Brain microvascular endothelial cell (primary cell): ENCODE data around the gene PARVB.

Experiments
- DNase-seq: peaks from one replicate; pipeline ENCODE4 v3.0.0-alpha.2; 2020
- H3K27ac ChIP-seq: fragments of 250-450 bp; sonication (Bioruptor Pico); 2 replicates; pipeline ENCODE4 v1.5.1; 2020; ENCODE audit warnings: mild to moderate bottlenecking, moderate library complexity
- H3K27me3 ChIP-seq: fragments of 250-450 bp; sonication (Bioruptor Pico); replicated peaks from 2 replicates; pipeline ENCODE4 v1.5.1; 2020; ENCODE audit warnings: mild to moderate bottlenecking
- H3K36me3 ChIP-seq: fragments of 250-450 bp; sonication (Bioruptor Pico); replicated peaks from 2 replicates; pipeline ENCODE4 v1.5.1; 2020; ENCODE audit warnings: mild to moderate bottlenecking
- H3K4me3 ChIP-seq: 2 replicates; pipeline ENCODE4 v1.5.1; 2011; ENCODE audit warnings: low read depth, mild to moderate bottlenecking, control low read depth, low read length, moderate library complexity
- in situ Hi-C: cut with HindIII; loops from 2 replicates; pipeline ENCODE4 v1.10.0; 2017; ENCODE audit warnings: low sequenced_read_pairs, low pct_ligation_motif_present
- TF ChIP-seq, protein P1 (sequence below): IDR thresholded peaks from 2 replicates; pipeline ENCODE4 v1.5.1; 2011; ENCODE audit warnings: low read depth, mild to moderate bottlenecking, moderate library complexity, low read length, control low read depth, inconsistent platforms; ENCODE audit errors: missing control alignments

Gene PARVB

DNA sequence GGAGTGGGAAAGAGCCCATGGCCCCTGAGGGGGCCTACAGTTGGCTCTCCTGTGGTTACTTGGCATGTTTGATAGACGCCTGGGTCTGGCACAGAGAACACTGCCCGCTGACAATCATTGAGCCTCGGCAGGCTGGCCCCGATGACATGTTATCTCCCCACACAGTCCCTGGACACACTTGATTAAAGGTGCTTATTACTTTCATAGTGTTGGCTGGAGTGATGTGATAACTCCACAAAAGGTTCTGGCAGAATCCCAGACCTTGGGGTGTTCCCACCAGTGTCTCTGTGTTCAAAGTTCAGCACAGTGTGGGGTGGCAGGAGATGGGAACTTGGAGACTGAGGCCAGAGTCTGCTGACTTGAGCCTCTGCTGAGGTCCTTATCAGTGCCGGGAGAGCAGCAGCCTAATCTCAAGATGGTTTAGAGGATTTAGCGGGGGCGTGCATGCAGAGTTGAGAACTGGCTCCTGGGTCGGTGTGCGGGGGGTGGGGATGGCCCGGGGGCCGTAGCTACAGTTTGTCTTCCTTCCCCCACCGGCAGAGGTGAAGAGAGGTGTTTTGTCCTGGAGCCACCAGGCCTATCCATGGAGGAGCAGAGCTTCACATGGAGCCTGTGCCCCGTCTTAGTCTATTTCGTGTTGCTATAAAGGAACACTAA is 22.5 kb downstream of the PARVB start:
- in situ Hi-C loops, result no loop called here
- Histone ChIP-seq H3K4me3 (no peak overlapping the region), H3K36me3 (no peaks in the 10 kb centered on the region), H3K27me3 (no peaks in the 10 kb centered on the region), H3K27ac (no peak overlapping the region)
- TF ChIP-seq, protein P1, sequence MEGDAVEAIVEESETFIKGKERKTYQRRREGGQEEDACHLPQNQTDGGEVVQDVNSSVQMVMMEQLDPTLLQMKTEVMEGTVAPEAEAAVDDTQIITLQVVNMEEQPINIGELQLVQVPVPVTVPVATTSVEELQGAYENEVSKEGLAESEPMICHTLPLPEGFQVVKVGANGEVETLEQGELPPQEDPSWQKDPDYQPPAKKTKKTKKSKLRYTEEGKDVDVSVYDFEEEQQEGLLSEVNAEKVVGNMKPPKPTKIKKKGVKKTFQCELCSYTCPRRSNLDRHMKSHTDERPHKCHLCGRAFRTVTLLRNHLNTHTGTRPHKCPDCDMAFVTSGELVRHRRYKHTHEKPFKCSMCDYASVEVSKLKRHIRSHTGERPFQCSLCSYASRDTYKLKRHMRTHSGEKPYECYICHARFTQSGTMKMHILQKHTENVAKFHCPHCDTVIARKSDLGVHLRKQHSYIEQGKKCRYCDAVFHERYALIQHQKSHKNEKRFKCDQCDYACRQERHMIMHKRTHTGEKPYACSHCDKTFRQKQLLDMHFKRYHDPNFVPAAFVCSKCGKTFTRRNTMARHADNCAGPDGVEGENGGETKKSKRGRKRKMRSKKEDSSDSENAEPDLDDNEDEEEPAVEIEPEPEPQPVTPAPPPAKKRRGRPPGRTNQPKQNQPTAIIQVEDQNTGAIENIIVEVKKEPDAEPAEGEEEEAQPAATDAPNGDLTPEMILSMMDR, result no peak
- no peak for DNase-seq

DNA sequence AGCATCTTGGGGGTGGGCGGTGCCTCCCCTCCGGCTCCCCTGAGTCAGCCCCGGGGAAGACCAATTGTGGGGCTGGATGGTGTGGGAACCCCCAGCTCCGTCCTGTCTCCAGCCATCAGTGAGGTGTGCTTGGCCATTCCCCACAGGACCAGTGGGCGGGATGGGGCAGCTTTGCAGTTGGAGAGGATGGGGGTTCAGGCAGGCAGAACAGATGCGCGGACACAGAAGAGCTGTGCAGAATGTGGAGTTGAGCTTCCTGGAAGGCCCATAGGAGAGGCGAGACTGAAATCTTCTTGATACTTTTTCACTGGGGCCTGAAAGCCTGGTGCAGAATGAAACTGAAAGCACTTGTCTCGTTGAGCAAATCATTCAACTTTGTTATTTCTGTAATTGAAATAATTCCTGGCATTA is 23.8 kb downstream of the PARVB start:
- no peaks in the 10 kb centered on the region for H3K36me3 ChIP-seq
- in situ Hi-C loops, result no loop called here
- DNase-seq, result no peak
- TF ChIP-seq, protein P1, result no peak
- no peak overlapping the region for H3K27ac ChIP-seq
- no peaks in the 10 kb centered on the region for H3K27me3 ChIP-seq
- H3K4me3 ChIP-seq, result no peak overlapping the region

DNA sequence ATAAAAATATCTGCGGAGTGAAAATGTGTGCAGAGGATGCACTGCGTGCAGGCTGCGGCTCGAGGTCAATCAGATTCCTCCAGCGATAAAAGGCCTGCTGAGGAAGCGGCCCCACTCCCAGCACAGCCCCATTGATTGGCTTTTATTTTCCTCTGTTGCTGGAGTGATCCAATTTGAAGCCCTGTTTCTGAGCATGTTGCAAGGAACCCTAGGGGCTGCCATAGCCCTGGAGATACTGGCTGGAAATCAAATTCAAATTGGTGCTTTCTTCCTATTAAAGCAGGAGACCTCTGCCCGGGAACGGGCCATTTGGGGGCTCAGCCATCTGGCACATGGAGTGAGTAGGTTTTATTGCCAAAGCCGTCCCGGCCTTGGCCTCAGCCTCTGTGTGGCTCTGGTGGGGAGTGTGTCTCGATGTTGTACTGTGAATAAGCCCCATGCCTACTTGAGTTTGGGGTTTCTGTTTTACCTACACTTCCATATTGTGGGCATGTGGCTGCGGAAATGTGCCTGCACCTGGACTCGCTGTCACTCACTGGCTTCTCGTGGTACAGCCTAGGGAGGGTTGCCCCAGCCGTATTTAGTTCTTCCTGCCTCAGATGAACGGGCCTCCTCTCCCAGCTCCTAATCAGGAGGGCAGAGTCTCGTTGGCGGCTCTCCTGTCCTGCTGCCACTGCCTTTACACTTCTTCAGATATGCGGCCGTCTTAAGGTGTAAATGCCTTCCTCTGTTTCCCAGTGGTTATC is 25.6 kb downstream of the PARVB start:
- no peaks in the 10 kb centered on the region for H3K36me3 ChIP-seq
- TF ChIP-seq, protein P1, result no peak
- no peak for DNase-seq
- no peak overlapping the region for H3K27ac ChIP-seq
- in situ Hi-C loops, result no loop called here
- H3K4me3 ChIP-seq, result no peak overlapping the region
- H3K27me3 ChIP-seq, result no peaks in the 10 kb centered on the region

DNA sequence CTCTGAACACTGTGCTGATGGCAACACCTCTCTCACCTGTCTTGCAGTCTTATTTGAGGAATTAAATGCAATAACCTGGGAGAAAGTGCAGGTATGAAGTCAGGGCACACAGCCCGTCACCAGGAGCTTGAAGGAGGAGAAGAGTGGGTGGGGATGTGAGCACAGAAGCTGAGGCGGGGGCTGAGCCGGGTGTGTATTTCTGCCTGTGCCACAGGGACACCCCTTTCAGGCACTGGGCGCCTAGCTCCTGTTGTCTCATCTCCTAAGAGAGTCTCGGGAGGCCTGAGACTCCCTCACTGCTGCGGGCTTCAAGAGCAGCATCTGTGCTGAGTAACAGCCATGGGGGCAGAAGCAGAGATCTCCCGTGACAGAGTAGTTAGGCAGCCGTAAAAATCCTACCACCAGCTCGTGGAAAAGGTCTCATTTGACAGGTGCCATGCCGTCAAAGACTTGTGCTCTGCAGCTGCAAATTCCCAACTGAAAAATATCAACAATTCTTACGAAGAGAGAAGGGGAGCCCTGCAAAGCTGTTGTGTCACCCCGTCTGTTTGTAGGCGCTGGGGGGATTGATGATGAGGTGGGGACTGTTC is 26.8 kb downstream of the PARVB start:
- TF ChIP-seq, protein P1, result no peak
- no peak for DNase-seq
- in situ Hi-C loops, result no loop called here
- H3K27ac ChIP-seq, result no peak overlapping the region
- no peaks in the 10 kb centered on the region for H3K36me3 ChIP-seq
- H3K4me3 ChIP-seq, result no peak overlapping the region
- no peaks in the 10 kb centered on the region for H3K27me3 ChIP-seq

DNA sequence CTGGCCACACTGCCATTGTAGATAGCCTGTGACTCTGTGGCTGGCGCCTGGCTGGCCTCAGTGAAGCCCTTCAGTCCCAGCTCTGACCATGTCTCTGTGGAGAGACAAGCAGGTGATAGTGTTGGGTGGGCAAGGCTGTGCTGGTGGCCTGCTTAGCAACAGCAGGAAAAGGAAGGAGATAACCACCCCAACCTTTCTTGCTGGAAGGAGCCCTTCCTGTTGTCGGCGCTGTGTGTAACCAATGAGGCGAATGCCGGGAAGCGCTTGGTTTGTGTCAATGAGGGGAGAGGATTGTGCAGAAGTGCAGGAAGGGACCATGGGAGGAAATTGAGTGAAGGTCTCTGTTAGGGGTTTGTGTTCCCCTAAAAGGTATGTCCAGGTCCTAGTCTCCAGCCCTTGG is 27.3 kb downstream of the PARVB start:
- no peak for DNase-seq
- TF ChIP-seq, protein P1, result no peak
- Histone ChIP-seq H3K4me3 (no peak overlapping the region), H3K36me3 (no peaks in the 10 kb centered on the region), H3K27me3 (no peaks in the 10 kb centered on the region), H3K27ac (no peak overlapping the region)
- in situ Hi-C loops, result no loop called here
